Spleen (tissue), 11 donors: ENCODE results near the gene H2BW1. TPM values are rescaled to one million over a fixed set of nuclear protein-coding genes. Genes with fewer than 3 reads are reported as not detected.
"Not testable (repeated sequence)": the region's sequence is repeated elsewhere in the genome, so short reads cannot be mapped to it uniquely, and the experiment has no call there.

Source experiments
- DNase-seq: peaks from one replicate; pipeline ENCODE4 v3.0.0-alpha.2; 2020
- H3K27ac ChIP-seq, 8 donors: fragments of 200-600 bp; sonication (generic) in 7 of 8; 1 replicate in 4 of 8; 2 replicates in 4 of 8; pipeline versions ENCODE4 v1.5.0 to v1.8.0; 2016 to 2021; ENCODE audit warnings: inconsistent platforms in 4 of 8, mild to moderate bottlenecking in 4 of 8, moderate library complexity in 1 of 8
- H3K27me3 ChIP-seq, 7 donors: fragments of 200-600 bp; sonication (generic) in 6 of 7; replicated peaks in 1 of 7; 1 replicate in 4 of 7; 2 replicates in 3 of 7; pipeline versions ENCODE4 v1.5.0 to v1.8.0; 2016 to 2021; ENCODE audit warnings: inconsistent platforms in 3 of 7, mild to moderate bottlenecking in 1 of 7
- H3K36me3 ChIP-seq, 6 donors: fragments of 200-600 bp; sonication (generic) in 5 of 6; 1 replicate in 4 of 6; 2 replicates in 2 of 6; pipeline versions ENCODE4 v1.5.0 to v1.8.0; 2016 to 2021; ENCODE audit warnings: inconsistent platforms in 2 of 6
- H3K4me1 ChIP-seq, 6 donors: fragments of 200-600 bp; sonication (generic) in 5 of 6; 1 replicate in 3 of 6; 2 replicates in 3 of 6; pipeline versions ENCODE4 v1.5.0 to v1.8.0; 2016 to 2021; ENCODE audit warnings: inconsistent platforms in 3 of 6
- H3K4me3 ChIP-seq, 8 donors: fragments of 200-600 bp; sonication (generic) in 7 of 8; 1 replicate in 4 of 8; 2 replicates in 4 of 8; pipeline versions ENCODE4 v1.5.0 to v1.8.0; 2016 to 2021; ENCODE audit warnings: inconsistent platforms in 4 of 8, mild to moderate bottlenecking in 4 of 8, moderate library complexity in 2 of 8
- H3K9me3 ChIP-seq, 8 donors: fragments of 200-600 bp; sonication (generic) in 7 of 8; 1 replicate in 4 of 8; 2 replicates in 4 of 8; pipeline versions ENCODE4 v1.5.0 to v1.8.0; 2016 to 2021; ENCODE audit warnings: inconsistent platforms in 4 of 8
- POLR2A ChIP-seq, 3 donors: fragments of 450-650 bp; IDR thresholded peaks; one replicate each; pipeline ENCODE4 v1.5.1; 2017; ENCODE audit warnings: antibody characterized with exemption in 3 of 3, mild to moderate bottlenecking in 1 of 3
- POLR2AphosphoS5 ChIP-seq, 3 donors: sonication (generic); formaldehyde crosslinking; IDR thresholded peaks; one replicate each; pipeline ENCODE4 v1.5.1; 2017; ENCODE audit warnings: antibody characterized with exemption in 3 of 3
- WGBS, 5 donors: extraction: QIAGEN DNeasy Blood & Tissue Kit in 3 of 5; methylation state at CpG; one replicate each; pipeline versions ENCODE4 v1.1.5 to v1.1.7; 2013 to 2018; 5-methylcytosine and 5-hydroxymethylcytosine counted together
- intact Hi-C: fragments of 100-400 bp; cut with DNase I; formaldehyde crosslinking; loops from one replicate; pipeline ENCODE4 v1.15.0; 2023; ENCODE audit warnings: low total_unique reads
- polyA plus RNA-seq, 3 donors: library from polyadenylated mRNA; stranded (reverse); fragments of 200-250 nt; gene quantifications; one replicate each; pipeline ENCODE4 v1.2.1, GENCODE V29; 2013
- total RNA-seq, 7 donors: library from RNA; depleted of rRNA in 3 of 7; stranded (reverse); fragments of >200 nt in 3 of 7; fragmentation: NEBNext Ultra II Directional in 4 of 7; extraction: Animal tissue kit (Norgen Biotek cat#: 25700) in 4 of 7; gene quantifications; one replicate each; pipeline versions ENCODE4 v1.1.0 to v1.2.1, GENCODE V29; 2016 to 2021
- TF ChIP-seq, protein P1 (sequence below), 11 experiments: fragments of 200-600 bp in 7 of 11; fragments of 450-650 bp in 4 of 11; sonication (generic) in 4 of 11; IDR thresholded peaks in 8 of 11; conservative IDR thresholded peaks in 3 of 11; 1 replicate in 7 of 11; 2 replicates in 4 of 11; pipeline versions ENCODE4 v1.4.0 to v1.8.0; 2016 to 2021; ENCODE audit warnings: antibody characterized with exemption in 11 of 11, inconsistent platforms in 4 of 11, mild to moderate bottlenecking in 1 of 11
- donor health status: healthy with polysubstance abuse.
- donor health status: DM: no; HTN: no; CAD: no; lungs with moderate emphysema.
- donor health status: DM: no; HTN: no; CAD: no.
- donor health status: Bipolar disorder and iron deficiency.
- donor health status: healthy.
- donor health status: DM: no; HTN: no; CAD: no.
- donor health status: DM: yes; HTN: yes; CAD: no.

The H2BW1 gene
- total and polyA plus RNA-seq, 10 donors: not detected

DNA sequence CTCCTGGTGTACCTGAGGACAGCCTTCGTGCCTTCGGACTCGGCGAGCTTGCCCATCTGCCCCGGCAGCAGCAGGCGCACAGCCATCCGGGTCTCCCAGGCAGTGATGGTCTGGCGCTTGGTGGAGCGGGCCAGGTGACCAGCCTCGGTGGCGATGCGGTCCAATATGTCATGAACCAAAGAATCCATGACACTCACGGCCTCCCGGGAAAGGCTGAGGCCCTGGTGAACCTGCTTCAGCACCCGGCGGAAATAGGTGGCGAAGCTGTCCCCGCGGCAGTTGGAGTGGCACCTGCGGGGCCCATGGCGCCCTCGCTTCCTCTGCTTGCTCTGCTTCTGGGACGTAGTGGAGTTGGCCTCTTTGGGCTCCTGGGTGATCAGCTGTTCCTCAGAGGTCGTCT, 350 bp downstream of the H2BW1 start:
- Histone ChIP-seq H3K27me3 (peaks cover 0 to 10% (median 0%) of the 10 kb centered on the region in 7 donors), H3K4me1 (no peaks in the 10 kb centered on the region), H3K4me3 (no peak overlapping the region), H3K27ac (no peak overlapping the region), H3K9me3 (no peaks in the 10 kb centered on the region), H3K36me3 (no peaks in the 10 kb centered on the region)
- intact Hi-C loops: no loop called here
- peak; percentile 66 for DNase-seq
- TF ChIP-seq, protein P1, sequence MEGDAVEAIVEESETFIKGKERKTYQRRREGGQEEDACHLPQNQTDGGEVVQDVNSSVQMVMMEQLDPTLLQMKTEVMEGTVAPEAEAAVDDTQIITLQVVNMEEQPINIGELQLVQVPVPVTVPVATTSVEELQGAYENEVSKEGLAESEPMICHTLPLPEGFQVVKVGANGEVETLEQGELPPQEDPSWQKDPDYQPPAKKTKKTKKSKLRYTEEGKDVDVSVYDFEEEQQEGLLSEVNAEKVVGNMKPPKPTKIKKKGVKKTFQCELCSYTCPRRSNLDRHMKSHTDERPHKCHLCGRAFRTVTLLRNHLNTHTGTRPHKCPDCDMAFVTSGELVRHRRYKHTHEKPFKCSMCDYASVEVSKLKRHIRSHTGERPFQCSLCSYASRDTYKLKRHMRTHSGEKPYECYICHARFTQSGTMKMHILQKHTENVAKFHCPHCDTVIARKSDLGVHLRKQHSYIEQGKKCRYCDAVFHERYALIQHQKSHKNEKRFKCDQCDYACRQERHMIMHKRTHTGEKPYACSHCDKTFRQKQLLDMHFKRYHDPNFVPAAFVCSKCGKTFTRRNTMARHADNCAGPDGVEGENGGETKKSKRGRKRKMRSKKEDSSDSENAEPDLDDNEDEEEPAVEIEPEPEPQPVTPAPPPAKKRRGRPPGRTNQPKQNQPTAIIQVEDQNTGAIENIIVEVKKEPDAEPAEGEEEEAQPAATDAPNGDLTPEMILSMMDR (IDR thresholded peaks at IDR 0.05 in 8 of 11, conservative IDR thresholded peaks at IDR 0.05 in 3 of 11): no peak
- TF ChIP-seq POLR2A (IDR thresholded peaks at IDR 0.05) (no peak), POLR2AphosphoS5 (IDR thresholded peaks at IDR 0.05) (no peak)
- 71 to 95% (median 93%) methylated on average over 2 to 24 of the region's 24 CpGs for WGBS, 5 donors

GRCh38 chrX:104008831-104009230, 4.7 kb downstream of the H2BW1 start:
- DNase-seq: no peak
- Histone ChIP-seq H3K4me1 (no peaks in the 10 kb centered on the region), H3K36me3 (no peaks in the 10 kb centered on the region), H3K4me3 (no peak overlapping the region), H3K27me3 (peaks cover 0 to 10% (median 0%) of the 10 kb centered on the region in 7 donors), H3K27ac (no peak overlapping the region), H3K9me3 (no peaks in the 10 kb centered on the region)
- WGBS, 5 donors: 62 to 75% (median 69%) methylated on average over 5 of the region's 5 CpGs
- intact Hi-C loops: no loop called here
- TF ChIP-seq POLR2AphosphoS5 (IDR thresholded peaks at IDR 0.05): no peak
- TF ChIP-seq, protein P1 (IDR thresholded peaks at IDR 0.05 in 8 of 11, conservative IDR thresholded peaks at IDR 0.05 in 3 of 11): no peak
- no peak for TF ChIP-seq POLR2A (IDR thresholded peaks at IDR 0.05)

GRCh38 chrX:103999234-103999633, 14.3 kb downstream of the H2BW1 start:
- no peaks in the 10 kb centered on the region for H3K36me3 ChIP-seq
- H3K27me3 ChIP-seq: peaks cover 0 to 7% (median 0%) of the 10 kb centered on the region in 7 donors
- no peak for TF ChIP-seq POLR2A (IDR thresholded peaks at IDR 0.05)
- TF ChIP-seq, protein P1 (IDR thresholded peaks at IDR 0.05 in 8 of 11, conservative IDR thresholded peaks at IDR 0.05 in 3 of 11): no peak
- TF ChIP-seq POLR2AphosphoS5 (IDR thresholded peaks at IDR 0.05): no peak
- no peak for DNase-seq
- intact Hi-C loops: no loop called here
- no peak overlapping the region for H3K27ac ChIP-seq
- H3K9me3 ChIP-seq: no peaks in the 10 kb centered on the region
- no peak overlapping the region for H3K4me3 ChIP-seq
- H3K4me1 ChIP-seq: no peaks in the 10 kb centered on the region
- WGBS, 5 donors: 32 to 39% (median 36%) methylated on average over 5 of the region's 5 CpGs

DNA sequence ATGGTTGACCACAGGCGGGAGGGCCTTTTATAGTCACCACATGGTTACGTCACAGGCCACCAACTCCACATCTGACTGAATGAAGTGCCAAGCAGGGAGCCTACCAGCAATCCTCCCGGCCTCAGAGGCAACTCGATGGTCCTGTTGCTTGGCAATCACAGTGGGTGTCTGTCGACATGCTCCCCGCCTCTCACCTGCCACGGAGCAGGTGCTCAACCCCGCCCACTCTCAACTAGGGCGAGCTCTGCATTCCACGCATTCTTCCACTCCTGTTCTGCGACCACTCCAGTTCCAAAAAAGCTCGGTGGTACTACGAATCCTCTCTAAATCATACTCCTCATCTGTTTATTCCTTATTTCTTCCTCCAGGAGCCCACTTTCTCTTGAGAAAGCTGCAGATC, 30.0 kb downstream of the H2BW1 start:
- no CpG with 5 or more reads among the region's 13 CpGs for WGBS, 5 donors
- intact Hi-C loops, H3K27me3 ChIP-seq, H3K27ac ChIP-seq, H3K4me3 ChIP-seq, DNase-seq, H3K4me1 ChIP-seq, H3K9me3 ChIP-seq, H3K36me3 ChIP-seq: not testable (repeated sequence)

DNA sequence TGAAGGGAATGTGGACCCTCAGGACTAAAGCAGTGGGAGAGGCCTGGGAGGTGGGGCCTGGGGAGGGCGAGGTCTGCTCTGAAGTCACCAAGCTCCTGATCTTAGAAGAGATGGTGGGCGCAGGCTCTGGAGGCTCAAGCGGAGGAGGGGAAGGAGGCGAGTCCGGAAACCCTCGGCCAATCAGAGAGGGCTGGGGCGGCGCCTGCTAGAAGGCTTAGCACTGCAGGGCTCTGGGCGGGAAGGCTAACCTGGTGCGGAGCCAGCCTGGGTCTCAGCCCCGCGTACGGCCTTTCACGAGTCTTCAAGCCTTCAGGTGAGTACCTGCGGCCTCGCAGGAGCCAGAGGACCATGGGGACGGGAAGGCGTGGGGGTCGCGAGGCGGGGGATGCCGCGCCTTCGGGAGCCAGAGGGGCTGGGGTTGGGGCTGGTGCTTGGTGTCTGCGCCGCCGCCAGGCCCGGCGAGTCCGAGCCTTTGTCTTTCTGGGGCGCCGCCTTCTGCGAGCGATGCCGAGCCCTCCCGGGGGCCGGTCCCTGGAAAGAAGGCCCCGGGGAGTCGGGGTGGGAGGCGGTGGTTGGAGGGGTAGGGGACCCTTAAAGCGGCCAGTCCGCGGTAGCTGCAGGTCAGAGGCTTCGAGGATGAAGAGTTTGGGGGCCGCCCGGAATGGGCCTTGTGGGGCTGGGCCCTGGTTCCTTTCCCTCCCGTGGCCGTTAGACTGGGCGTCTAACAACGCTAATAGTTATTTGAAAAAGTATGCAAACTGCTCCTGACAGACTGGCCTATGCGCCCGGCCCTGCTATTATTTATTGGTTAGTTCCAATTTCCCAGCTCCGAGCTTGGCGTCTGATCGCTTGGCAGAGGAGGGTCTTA, 50.9 kb downstream of the H2BW1 start, which contains the start of gene TMSB15B:
Gene TMSB15B (plus strand): TSS at position 217 of the 868 bp plus-strand sequence.
- WGBS, 5 donors: no CpG with 5 or more reads among the region's 55 CpGs
- H3K36me3 ChIP-seq, H3K9me3 ChIP-seq, H3K27ac ChIP-seq, H3K27me3 ChIP-seq, DNase-seq, H3K4me3 ChIP-seq, intact Hi-C loops, H3K4me1 ChIP-seq: not testable (repeated sequence)
